GM18858 (cell line): ENCODE measurements around the gene TTLL9.

ENCODE experiments used
- ATAC-seq: cut with Tn5 transposase; IDR thresholded peaks from one replicate; pipeline ENCODE4 v1.9.1; 2021; ENCODE audit not compliant: unreplicated experiment

TTLL9 gene

GRCh38 chr20:31857861-31858759, 12.3 kb upstream of the TTLL9 start:
- ATAC-seq = no peak

- ATAC-seq = no peak
Measured at GRCh38 chr20:31858760-31859083, 11.7 kb upstream of the TTLL9 start.

- no peak for ATAC-seq
Measured at GRCh38 chr20:31859266-31859997, 11.0 kb upstream of the TTLL9 start.

GRCh38 chr20:31859998-31860380, 10.4 kb upstream of the TTLL9 start:
- ATAC-seq = no peak

GRCh38 chr20:31860390-31861134, 9.9 kb upstream of the TTLL9 start:
- no peak for ATAC-seq

- ATAC-seq = no peak
Measured at GRCh38 chr20:31861135-31861384, 9.4 kb upstream of the TTLL9 start.

GRCh38 chr20:31861385-31862156, 8.9 kb upstream of the TTLL9 start:
- no peak for ATAC-seq

GRCh38 chr20:31862157-31862470, 8.3 kb upstream of the TTLL9 start:
- no peak for ATAC-seq

GRCh38 chr20:31862506-31862905, 7.9 kb upstream of the TTLL9 start:
- ATAC-seq = no peak

- ATAC-seq = no peak
Measured at GRCh38 chr20:31863296-31864085, 6.9 kb upstream of the TTLL9 start.

GRCh38 chr20:31864521-31865400, 5.7 kb upstream of the TTLL9 start:
- ATAC-seq = no peak

- no peak for ATAC-seq
Measured at GRCh38 chr20:31866221-31866620, 4.2 kb upstream of the TTLL9 start.

GRCh38 chr20:31868853-31869672, 1.4 kb upstream of the TTLL9 start:
- no peak for ATAC-seq

- ATAC-seq = no peak
Measured at GRCh38 chr20:31869673-31869941, 827 bp upstream of the TTLL9 start.

- ATAC-seq = no peak
Measured at GRCh38 chr20:31870726-31871617, 538 bp downstream of the TTLL9 start.

- no peak for ATAC-seq
Measured at GRCh38 chr20:31871618-31871954, 1.2 kb downstream of the TTLL9 start.

- ATAC-seq = no peak
Measured at GRCh38 chr20:31872406-31872805, 2.0 kb downstream of the TTLL9 start.

- no peak for ATAC-seq
Measured at GRCh38 chr20:31875671-31876070, 5.2 kb downstream of the TTLL9 start.
